Tibial nerve (tissue), 3 donors: Measurements from ENCODE around the gene MICALL2.

Experiments used
- CTCF ChIP-seq, 5 experiments: fragments of 200-600 bp in 3 of 5; fragments of 450-650 bp in 2 of 5; sonication (generic) in 3 of 5; IDR thresholded peaks; one replicate each; pipeline ENCODE4 v1.5.1; 2016 to 2019; ENCODE audit warnings: antibody characterized with exemption in 5 of 5, mild to moderate bottlenecking in 3 of 5, moderate library complexity in 2 of 5
- POLR2A ChIP-seq, 2 donors: fragments of 450-650 bp; IDR thresholded peaks; one replicate each; pipeline ENCODE4 v1.6.1; 2017; ENCODE audit warnings: antibody characterized with exemption in 2 of 2, mild to moderate bottlenecking in 2 of 2, moderate library complexity in 2 of 2

- TF ChIP-seq POLR2A (IDR thresholded peaks at IDR 0.05) (no peak), CTCF (IDR thresholded peaks at IDR 0.05) (no peak)
Observed at GRCh38 chr7:1474736-1475135, 15.5 kb upstream of the MICALL2 start.
